Activated CD4-positive, alpha-beta T cell treated with anti-CD3 and anti-CD28 coated beads, Interleukin-2, amount 50 U/mL, for 16 hours (primary cell): ENCODE results near the gene NT5C1B.
"Not testable (repeated sequence)": the region's sequence is repeated elsewhere in the genome, so short reads cannot be mapped to it uniquely, and the experiment has no call there.

Experiments used
- DNase-seq: peaks from one replicate; pipeline ENCODE4 v3.0.0-alpha.2; 2020

NT5C1B gene

DNA sequence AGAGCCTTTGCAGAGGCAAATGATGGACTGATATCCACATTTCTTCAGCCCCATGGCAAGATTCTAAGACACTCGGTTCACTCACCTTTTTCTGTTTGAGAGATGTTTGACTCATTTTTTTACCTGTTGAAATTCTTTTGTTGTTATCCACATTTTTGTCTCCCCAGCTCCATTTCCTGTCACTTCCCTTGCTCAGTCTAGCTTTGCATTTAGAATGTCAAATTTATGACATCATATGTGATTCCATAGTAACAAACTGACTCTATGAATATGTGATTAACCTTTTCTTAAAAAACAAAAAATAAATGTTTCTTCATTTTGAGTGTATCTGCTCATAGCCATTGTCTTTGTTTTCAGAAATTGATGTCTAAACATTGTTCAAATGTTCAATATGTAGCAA lies at the start of gene NT5C1B:
NT5C1B (minus strand) TSS at position 216 of the 400 bp plus-strand sequence; CDS start at position 115, 101 bp downstream.
- DNase-seq = no peak

DNA sequence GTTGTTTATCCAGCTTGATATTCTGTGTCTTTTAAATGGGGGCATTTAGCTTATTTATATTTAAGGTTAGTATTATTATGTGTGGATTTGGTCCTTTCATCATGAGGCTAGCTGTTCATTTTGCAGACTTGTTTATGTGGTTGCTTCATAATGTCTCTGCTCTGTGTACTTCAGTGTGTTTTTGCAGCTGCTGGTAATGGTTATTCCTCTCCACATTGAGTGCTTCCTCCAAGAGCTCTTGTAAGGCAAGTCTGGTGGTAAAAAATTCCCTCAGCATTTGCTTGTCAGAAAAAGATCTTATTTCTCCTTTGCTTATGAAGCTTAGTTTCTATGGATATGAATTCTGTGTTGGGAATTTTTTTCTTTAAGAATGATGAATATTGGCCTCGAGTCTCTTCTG lies 47.8 kb upstream of the NT5C1B start:
- no peak for DNase-seq

DNA sequence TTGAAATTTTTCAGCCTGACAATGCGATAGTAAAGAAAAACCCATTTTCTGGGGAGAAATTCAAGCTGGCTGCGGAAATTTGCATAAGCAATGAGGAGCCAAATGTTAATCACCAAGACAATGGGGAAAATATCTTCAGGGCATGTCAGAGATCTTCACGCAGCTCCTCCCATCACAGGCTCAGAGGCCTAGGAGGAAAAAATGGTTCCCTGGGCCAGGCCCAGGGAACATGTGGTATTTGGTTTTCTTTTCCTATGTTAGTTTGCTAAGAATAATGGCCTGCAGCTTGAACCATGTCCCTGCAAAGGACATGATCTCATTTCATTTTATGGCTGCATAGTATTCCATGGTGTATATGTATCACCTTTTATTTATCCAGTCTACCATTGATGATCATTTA lies 43.3 kb upstream of the NT5C1B start:
- not testable (repeated sequence) for DNase-seq

DNA sequence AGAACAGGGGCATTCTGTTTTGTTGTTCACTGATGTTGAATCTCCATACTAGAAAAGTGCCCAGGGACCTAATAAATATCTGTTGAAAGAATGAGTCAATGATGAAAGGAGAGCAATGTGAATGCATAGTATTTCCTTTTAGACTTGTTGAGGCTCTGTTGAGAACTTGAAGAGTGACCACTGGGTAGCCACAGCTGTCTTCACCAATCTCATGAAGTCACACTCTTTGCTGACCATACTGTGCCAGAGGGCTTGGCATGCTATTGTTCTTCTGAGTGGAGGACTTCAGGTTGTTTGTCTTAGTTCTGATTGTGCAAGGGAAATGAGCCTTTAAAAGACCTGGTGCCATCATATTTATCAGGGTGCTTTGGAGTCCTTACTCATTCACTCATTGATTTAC lies 41.6 kb upstream of the NT5C1B start:
- DNase-seq = no peak

DNA sequence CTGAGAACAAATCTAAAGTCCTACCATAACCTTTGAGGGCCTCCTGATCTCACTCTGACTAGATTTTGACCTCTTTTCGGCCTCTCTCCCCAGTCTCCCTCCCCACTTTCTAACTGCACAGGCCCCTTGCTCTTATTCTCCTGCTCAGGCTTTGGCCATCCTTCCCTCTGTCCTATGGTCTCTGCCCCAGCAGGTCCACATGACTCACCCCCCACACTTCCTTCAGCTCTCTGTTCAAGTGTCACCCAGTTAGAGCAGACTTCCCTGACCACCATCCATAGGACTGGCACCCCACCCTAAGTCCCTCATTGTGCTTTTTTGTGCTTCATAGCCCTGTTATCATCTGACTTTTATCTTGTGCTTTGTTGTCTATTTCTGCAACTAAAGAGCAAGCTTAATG lies 41.2 kb upstream of the NT5C1B start:
- DNase-seq = no peak

DNA sequence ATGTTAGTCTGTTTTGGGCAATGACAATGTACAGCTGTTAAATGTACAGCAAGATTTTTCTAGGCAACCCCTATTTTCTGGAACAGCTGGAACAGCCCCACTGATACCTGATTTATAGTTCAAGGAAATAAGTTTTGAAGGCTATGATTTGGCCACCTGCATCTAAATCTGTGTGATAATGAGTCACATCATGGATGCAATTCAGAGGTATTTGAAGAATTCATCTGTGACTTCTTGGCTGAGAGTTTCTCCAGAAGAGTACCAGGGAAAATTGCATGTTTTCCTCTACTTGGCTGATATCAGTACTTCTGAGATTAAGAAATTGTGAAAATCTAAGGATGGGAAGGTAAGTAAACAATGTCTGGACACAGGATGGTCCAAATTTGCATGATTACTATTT lies 40.7 kb upstream of the NT5C1B start:
- no peak for DNase-seq

DNA sequence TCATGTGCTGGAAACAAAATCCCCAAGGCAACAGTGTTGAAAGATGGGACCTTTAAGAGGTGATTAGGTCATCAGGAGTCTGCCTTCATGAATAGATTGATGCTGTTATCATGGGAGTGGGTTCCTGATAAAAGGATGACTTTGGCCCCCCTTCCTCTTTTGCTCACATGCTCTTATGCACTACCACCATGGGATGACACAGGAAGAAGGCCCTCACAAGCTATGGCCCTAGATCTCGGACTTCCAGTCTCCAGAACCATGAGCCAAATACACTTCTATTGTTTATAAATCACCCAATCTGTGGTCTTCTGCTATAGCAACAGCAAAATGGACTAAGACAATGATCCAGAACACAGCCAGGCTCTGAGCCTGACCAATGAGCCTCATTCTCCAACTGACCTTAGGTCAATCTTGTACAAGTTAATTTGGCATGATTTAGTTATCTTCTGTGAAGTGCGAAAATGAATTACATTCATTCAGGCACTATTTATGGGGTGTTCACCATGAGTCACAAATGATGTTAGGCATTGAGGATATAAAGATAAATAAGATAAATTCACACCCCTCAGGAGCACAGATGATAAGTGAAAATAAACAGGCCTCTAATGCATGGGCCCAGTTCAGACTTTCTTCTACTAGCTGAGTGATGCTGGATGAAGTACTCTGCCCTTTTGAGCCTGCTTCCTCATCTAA lies 37.7 kb upstream of the NT5C1B start:
- no peak for DNase-seq

DNA sequence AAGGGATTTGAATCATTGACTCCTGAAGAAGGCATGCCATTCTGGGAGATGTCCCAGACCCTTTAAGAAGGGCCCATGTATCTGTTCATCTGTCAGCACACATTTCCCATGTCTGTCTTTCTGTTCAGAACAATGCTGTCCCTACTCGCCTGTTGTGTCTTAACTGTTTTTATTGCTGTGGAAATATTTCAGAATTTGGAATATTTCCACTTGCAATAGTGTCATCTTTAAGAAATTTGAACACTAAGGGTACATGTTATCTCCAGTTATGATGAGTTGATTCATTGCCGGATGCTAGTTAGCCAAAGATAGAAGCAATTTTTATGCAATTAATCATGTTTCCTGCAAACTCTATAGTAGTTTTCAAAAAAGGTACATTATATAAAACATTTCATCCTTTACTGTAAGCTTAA lies 36.9 kb upstream of the NT5C1B start:
- DNase-seq = no peak

DNA sequence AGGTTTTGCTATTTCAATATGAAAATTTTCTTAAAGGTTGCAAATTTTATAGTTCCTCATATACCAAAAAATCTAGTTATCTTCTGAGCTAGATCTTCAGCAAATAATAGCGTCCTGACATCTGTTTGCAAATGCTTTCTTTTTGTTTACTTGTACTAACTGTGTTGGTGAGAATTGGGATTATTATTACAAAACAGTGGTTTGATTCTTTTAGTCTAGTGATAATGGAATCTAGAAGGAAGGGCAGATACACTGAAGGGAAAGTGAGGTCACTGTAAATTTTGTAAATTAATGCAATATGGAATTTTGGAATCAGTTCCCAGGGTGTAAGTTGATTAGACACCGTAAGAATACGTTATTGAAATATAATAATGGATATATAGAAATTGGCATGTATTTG lies 36.2 kb upstream of the NT5C1B start:
- no peak for DNase-seq

DNA sequence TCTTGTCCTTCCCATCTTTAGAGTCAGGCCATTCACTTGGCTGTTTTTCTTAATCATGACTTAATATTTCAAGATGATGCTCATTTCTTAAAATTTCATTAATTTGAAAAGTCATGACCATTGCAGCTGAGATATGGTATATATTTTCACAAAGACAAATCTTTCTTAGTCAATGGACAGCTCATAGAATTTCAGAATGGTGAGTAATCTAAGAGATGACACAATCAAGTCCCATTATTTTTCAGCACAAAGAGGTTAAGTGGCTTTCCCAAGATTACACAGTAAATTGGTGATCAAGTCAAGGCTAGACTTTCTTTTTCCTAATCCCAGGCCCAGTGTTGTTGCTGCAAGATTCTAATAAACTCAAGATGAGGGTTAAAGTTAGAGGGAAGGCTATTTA lies 34.4 kb upstream of the NT5C1B start:
- DNase-seq = no peak

DNA sequence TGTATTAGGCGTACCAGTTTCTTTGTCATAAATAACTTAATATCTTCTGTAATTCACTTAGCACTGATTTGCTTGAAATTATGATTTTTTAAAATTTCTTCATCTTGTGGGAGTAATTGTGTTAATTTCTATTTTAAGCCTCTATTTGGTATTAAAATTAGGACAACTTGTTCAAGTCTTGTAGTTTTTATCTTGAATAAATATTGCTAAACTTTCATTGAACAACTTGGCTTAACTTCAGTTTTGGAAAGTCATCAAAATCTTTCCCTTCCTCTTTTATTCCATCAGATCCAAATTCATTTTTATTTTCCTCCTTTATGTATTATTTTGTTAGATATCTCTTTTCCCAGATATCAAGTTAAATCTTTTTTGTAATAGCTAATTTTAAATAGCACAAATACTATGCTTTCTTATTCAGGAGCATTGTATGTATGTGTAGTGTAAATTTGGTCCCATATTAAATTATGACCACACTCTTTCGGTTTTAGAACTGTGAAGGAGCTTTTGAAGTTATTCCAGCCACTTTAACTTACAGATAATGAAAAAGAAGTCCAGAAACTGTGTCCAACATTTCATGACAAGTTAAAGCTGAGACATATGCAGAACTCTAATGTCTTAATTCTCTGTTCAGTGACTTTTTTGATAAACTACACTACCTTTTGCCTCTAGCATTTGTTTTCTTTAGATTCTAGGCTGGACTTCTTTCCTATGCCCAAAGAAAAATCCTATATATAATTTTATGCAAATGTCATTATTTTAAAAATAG lies 31.7 kb upstream of the NT5C1B start:
- DNase-seq = no peak

DNA sequence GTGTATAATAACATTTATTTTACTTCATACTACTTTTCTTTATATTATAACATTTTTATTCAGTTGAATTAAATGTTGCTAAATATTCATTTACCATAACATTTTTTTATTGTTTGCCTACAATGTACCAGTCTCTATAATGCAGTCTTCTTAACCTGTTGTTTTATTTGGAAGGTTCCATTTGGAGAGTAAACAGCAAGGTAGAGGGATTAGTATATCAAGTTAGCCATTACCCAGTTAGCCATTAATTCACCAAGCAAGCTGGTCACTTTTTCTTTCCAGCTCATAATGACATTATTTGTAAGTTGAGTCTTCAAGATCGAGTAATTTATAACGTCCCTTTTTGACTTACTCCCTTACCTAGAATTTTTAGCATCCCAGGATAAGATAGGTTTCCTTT lies 29.7 kb upstream of the NT5C1B start:
- DNase-seq = no peak

DNA sequence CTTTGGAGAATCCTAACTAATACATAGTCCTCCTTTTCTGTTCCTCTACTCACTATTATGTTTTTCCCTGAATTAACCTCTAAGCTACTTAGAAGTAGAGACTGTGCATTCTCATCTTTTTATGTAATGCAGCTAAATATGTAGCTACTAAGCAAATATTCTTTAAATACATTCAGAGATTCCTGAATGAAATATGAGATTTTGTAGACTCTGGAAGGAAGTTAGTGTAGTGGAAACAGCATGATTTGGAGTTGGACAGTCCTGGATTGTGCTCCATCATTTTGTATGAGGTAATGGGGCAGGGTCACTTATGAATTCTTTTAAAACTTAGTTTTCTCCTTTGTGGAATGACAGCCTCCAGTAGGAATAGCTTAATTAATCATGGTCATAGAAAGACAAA lies 24.7 kb upstream of the NT5C1B start:
- DNase-seq = no peak

DNA sequence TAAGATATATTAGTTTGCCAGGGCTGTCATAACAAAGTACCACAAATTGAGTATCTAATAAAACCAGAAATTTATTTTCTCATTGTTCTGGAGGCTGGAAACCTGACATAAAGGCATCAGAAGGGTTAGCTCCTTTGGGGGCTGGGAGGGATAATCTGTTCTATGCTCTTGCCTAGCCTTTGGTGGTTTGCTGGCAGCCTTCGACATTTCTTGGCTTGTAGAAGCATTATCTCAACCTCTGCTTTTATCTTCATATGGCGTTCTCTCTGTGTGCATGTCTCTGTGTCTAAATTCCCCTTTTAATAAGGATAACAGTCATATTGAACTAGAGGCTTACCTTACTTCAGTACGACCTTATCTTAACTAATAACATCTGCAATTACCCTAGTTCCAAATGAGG lies 22.8 kb upstream of the NT5C1B start:
- DNase-seq = no peak

DNA sequence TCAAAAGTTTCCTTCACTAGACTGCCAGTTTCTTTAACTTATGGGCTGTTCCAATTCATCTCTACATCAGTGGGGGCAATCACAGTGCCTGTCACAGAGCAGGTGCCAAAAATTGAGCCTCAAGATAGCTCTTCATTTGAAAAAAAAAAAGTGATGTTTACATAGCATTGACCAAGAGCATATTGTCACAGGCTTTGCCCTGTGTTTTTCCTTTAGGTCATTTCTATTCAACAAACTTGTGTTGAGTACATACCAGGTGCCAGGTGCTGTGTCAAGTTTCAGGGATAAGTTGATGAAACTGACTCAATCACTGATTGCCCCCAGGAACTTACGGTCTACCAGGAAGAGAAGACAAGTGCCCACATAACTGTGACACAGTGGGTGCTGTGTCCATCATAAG lies 22.2 kb upstream of the NT5C1B start:
- DNase-seq = no peak

DNA sequence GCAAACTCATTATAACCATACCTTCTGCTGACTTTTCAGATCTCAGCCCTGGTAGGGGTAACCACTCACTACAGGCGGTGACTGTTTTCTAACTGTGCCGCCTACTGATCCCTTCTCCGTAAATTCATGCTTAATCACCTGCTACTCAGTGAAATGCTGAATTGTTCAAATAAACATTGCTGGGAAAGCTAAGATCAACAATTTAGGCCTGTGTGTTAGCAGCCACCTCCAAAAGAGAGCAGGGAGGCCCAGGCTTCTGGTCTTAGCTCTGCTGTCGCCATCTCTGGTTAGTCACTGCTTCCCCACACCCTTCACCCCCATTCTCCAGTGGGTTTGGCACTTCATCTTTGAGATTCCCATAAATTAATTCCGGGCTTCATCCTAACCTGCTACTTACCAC lies 21.8 kb upstream of the NT5C1B start:
- no peak for DNase-seq

DNA sequence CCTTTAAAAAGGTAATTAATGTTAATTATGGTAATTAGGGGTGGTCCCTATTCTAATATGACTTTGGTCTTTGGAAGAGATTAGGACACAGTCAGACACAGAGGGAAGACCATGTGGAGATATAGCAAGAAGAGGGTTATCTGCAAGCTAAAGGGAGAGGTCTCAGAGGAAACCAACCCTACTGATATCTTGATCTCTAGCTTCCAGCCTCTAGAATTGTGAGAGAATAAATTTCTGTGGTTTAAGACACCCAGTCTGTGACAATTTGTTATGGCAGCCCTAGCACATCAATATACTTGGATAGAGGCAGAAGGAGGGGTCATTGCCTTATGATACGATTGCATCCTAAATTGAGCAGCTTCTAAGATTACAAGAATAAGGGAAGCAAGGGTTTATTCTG lies 21.3 kb upstream of the NT5C1B start:
- DNase-seq = no peak

DNA sequence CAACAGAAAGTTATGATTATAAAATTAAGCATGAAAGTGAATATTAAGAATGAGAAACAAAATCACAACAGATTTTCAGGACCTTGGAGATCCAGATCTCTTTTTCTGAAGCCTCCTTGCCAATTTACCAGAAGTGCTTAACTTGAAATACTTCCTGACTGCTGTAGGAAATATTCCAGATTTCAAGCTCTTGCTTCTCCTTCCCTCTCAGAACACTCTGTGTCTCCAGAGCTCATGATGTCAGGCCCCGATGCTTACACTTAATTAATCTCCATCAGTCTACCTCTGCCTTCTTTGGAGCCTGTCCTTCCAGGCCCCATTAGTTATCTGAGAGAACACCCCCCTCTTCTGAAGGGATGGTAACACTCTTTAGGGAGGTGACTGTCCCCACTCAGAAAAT lies 20.7 kb upstream of the NT5C1B start:
- no peak for DNase-seq

DNA sequence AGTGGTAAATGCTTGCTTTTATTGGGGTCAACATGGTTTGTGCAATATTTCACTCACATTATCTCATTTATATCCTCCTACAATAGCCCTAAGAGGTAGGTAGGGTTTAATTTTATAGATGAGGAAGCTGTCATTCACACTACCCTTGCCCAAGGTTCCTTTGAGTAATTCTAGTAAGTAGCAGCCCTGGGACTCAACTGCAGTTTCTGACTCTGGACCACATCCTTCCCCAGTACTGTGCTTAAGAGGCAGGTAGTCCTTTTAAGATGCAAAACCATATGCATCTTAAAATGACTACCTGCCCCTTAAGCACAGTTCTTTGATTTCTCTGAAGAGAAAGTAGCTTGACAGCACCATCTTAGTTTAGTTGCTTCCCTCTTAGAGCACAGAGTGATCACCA lies 15.7 kb upstream of the NT5C1B start:
- peak; percentile 14 for DNase-seq

DNA sequence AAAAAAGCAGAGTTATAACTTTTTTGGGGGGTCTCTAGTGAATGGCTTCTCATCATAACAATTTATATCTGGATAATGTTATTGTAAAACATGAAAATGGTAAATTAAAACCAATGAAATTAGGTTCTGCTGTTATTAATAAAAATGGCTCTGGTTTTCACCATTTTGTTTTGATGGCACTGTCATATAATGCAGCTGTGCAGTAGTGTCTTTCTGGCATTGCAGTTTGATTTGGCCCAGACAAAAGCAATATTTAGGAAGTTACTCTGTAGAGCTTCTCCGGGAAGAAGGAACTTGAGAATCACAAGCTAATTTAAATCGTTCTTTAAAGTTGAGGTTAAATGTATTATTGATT lies 15.1 kb upstream of the NT5C1B start:
- no peak for DNase-seq

DNA sequence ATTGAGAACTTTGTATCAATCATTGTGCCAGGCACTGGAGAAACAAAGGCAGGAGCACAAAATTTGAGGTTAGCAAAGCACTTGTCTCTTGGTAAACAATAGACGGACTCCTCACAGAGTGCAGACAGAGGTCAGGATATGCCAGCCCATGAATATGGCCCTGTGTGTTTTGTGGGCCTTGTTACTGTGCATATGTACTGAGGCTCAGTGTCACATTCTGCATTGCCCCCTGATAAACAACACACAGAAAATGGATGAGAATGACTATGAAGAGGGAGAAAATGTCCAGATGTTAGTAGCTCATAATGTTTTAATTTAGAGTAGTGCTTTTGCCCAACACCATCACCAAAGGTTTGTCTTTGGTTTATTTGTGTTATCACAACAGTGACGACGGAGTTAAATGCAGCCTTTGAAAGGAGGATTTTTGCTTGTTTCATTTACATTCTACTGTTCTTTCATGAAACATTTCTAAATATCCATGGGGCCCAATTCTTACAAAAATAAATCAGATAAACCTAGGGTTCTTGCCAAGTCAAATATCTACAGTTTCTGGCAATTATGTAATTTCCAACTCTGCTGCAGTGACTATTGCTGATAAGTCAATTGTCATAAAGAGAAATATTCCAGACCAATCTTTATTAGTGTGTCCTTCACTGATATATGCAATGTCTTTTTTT lies 14.6 kb upstream of the NT5C1B start:
- DNase-seq = no peak

DNA sequence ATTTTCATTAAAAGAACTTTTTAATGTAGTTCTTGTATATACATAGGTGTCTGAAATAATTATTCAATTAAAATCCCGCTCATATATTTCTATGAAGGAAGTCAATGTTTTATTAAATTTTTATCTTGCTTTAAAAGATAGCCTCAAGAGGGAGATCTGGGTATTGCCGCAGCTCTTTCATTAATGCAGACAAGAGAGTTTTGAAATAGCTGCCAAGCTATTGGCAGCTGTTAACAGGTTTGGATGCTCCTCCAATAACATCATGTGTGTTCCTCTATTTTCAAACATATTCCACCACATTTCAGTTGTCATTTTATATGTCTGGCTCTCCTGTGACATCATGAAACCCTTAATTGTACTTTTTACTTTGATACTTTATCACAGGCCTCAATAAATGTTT lies 12.9 kb upstream of the NT5C1B start:
- no peak for DNase-seq

DNA sequence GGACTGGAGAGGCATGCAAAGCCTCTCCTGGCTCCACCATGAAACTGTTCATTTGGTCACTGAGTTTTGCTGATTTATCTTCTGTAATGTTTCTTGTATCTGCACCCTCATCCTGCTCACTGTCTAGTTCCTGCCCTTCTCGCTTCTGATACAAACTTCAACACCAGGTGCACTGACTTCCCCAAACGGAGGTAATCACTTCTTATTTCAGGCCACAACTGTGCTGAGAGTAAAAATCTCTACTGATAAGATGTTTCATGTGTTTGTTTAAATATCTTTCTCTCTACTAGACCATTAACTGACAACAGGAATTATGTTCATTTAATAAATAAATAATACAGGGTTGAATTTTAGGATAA lies 10.9 kb upstream of the NT5C1B start:
- DNase-seq = no peak

DNA sequence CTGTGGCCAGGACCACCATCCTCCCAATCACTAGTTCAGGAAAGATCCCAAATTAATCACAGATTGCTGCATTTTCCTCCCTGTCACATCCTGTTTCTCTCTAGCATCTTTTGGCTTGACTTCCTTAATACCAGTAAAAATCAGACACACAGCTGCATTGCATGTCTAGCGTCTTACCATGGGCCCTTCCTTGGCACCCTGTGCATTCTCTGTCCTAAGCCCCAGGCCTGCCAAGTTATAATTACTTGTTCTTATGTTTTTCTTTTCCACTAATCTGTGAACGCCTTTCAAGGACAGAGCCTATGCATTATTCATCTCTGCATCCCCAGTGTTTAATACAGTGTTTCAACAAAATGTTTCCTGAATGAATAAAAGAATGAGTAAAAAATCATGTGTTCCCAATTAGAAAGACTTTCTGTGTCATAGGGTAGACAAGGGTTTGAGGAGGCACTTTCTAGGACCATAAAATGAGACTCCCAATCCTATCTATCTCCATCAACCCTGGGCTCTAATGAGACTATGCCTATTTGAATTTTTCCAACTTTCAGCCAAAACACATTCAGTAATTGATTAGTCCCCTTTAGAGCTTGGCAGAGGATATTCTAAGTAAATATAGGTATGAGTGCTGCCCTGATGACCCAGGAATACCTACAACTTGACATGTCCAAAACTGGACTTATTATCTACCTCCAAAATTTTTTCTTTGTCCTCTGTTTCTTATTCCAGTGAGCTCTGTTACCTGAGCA lies 10.3 kb upstream of the NT5C1B start:
- DNase-seq = no peak
